HG03175 (cell line): ENCODE measurements around the gene PPARA.

Experiments used
- ATAC-seq: cut with Tn5 transposase; IDR thresholded peaks from one replicate; pipeline ENCODE4 v1.9.1; 2021; ENCODE audit warnings: mild to moderate bottlenecking, moderate library complexity; ENCODE audit not compliant: unreplicated experiment

The PPARA gene

DNA sequence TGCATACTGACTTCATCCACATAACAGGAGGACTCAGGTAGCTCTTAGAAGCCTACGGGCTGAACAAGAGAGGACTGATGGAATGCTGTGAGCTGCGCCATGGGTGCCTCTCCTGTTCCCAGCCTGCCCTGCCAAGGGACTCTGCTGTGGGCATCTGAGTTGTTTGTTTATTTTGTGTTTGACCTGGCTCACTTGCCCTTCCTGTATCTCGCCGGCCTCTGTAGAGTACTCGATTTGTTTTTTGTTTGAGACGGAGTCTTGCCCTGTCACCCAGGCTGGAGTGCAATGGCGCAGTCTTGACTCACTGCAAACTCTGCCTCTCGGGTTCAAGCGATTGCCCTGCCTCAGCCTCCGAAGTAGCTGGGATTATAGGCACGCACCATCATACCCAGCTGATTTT lies 119.2 kb downstream of the PPARA start:
- no peak for ATAC-seq

- no peak for ATAC-seq
These were observed 121.9 kb downstream of the PPARA start for GRCh38 chr22:46272196-46272595.

- no peak for ATAC-seq
These were observed 122.6 kb downstream of the PPARA start for GRCh38 chr22:46272762-46273431.

DNA sequence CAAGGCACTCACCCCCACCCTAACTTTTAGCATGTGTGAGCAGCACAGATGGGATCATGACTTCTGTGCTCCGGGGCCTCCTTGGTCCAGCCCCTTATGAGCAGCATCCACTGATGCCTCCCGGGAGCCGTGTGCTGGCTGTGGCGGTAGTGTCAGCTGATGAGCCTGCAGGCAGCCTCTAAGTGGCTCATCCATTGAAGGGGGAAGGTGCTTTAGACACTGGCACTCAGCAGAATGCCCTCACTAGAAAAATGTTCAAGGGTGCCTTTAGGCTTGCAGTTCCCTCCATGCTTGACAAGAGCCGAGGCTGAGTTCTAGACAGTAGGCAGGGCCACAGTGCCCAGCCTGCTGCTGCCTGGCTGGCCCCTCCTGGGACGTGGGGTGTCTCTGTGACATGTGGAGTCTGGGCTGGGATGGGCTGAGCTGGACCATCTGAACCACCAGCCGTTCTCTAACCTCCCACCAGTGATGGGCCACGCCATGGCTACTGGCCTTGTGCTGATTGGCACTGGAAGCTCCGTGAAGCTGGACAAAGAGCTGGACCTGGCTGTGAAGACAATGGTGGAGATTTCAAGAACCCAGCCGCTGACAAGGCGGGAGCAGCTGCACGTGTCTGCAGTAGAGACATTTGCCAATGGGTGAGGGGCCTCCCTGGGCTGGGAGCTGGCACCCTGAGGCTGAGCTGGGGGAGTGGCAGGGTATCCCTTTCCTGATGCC lies 123.3 kb downstream of the PPARA start:
- ATAC-seq = no peak

GRCh38 chr22:46274381-46274780 lies 124.1 kb downstream of the PPARA start:
- no peak for ATAC-seq

DNA sequence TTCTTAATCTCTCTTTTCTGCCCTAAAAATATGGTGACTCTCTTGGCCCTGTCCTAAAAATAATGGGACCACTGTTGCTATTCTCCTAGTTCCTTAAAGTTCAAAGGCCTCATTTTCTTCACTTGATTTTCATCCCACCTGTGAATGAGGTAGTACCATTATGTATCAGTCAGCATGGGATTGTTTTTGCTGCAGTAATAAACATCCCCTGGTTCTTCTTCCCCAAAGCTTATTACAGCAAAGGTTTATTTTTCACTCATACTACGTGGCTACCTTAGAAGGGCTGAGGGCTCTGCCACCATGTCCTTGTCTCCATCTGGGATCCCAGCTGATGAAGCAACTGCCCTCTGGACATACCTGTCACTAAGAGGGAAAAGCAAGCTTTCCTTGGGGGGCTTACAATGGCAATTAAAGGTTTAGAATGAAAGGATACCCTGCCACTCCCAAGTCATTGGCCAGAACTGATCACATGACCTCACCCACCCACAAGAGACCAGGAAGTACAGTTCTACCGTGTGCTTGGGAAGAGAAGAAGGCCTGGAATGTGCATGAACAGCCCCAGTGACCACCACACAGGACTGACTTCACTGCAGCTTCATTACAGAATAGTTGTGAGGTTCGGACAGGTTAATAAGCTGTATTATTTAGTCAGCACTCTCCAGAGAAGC lies 125.3 kb downstream of the PPARA start:
- ATAC-seq = no peak

DNA sequence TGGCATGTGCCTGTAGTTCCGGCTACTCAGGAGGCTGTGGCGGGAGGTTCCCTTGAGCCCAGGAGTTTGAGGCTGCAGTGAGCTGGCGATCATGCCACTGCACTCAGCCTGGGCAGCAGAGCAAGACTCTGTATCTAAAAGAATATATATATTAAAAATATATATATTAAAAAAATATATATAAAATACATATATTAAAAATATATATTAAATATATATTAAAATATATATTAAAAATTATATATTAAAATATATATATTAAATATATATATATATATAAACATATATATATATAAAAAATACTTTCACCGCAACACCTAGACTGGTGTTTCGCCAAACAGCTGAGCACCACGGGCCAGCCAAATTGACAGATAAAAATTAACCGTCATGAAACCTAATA lies 126.2 kb downstream of the PPARA start:
- ATAC-seq = no peak

- ATAC-seq = no peak
These were observed 128.6 kb downstream of the PPARA start for GRCh38 chr22:46278656-46279645.

DNA sequence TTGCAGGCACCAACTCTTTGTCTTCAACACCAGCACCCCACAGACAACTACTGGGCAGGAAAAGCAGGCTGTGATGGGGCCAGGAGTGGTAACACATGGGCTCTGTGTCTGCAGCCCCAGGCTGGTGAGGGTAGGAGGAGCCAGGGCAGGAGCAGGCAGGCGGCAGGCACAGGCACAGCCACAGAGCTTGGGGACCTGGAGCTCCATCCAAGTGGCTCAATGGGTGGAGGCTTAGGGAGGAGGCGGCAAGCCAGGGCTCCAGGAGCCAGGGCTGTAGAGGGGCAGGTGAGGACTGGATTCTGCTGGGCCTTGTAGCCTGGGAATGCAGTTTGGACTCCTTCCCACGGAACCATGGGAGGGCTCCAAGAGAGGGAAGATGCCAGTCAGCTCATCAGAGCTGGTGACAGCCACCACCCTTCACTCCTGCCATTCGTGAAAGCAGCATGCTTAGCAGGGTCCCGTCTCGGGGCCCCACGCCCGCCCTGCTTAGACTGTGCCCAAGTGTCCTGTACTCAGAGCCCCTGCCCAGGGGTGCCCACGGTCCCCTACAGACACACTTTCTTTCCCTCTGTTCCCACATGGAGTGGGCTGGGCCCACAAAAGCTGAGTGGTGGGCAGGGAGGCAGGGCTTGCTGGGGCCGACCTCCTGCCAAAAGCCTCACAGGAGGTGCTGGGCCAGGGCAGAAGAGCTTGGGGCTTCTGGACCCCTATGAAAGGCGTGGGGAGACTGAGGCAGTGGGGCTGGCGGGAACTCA lies 129.9 kb downstream of the PPARA start:
- ATAC-seq = no peak

GRCh38 chr22:46280999-46281623 lies 130.8 kb downstream of the PPARA start:
- no peak for ATAC-seq

GRCh38 chr22:46281866-46282678 lies 131.7 kb downstream of the PPARA start:
- ATAC-seq = no peak

GRCh38 chr22:46286006-46286405 lies 135.7 kb downstream of the PPARA start:
- ATAC-seq = no peak

- no peak for ATAC-seq
These were observed 136.9 kb downstream of the PPARA start for GRCh38 chr22:46286941-46287872.

DNA sequence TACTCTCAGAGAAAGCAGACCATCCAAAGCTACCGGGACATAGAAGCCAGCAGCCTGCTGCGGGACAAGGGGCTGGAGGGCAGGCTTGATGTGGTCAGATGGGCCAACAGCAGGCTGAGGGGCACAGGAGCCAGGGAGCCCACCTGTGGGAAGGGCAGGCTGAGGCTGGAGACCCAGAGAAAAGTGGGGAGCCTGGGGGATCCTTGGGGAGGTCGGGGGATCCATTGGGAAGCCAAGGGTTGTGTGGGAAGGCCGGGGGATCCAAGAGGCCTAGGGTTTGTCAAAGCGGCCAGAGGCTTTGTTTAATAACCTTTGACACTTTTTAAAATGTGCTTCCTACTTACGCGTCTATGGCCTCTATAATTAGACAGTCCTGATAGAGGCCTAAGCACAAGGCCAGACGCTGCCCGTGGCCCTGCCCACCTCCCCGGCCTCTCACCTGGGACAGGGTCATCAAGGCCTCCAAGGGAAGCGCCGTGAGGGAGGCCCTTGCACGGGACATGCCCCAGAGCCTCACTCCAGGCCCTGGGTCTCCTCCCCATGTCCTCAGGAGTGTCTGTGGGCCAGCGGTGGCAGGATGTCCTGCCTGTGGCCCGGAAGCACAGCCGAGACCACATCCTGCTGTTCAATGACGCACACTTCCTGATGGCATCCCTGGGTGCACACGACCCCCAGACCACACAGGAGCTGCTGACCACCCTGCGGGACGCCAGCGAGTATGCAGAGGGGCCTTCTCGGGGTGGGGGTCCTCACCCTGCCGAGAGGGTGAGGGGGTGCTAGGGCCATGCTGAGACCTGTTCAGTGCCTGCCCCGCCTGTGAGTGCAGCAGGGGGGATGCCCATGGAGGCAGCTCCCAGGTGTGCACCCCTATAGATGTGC lies 137.8 kb downstream of the PPARA start:
- peak; percentile 78 for ATAC-seq

GRCh38 chr22:46288846-46289243 lies 138.5 kb downstream of the PPARA start:
- ATAC-seq = no peak

GRCh38 chr22:46289244-46289891 lies 139.0 kb downstream of the PPARA start:
- no peak for ATAC-seq
